Stromal cell of bone marrow (primary cell): Measurements from ENCODE around the gene OR51T1.
"Not testable (repeated sequence)": the region's sequence is repeated elsewhere in the genome, so short reads cannot be mapped to it uniquely, and the experiment has no call there.

Experiments
- DNase-seq: peaks from one replicate; pipeline ENCODE4 v3.0.0-alpha.2; 2012; ENCODE audit warnings: low read depth

OR51T1 gene, protein sequence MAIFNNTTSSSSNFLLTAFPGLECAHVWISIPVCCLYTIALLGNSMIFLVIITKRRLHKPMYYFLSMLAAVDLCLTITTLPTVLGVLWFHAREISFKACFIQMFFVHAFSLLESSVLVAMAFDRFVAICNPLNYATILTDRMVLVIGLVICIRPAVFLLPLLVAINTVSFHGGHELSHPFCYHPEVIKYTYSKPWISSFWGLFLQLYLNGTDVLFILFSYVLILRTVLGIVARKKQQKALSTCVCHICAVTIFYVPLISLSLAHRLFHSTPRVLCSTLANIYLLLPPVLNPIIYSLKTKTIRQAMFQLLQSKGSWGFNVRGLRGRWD

DNA sequence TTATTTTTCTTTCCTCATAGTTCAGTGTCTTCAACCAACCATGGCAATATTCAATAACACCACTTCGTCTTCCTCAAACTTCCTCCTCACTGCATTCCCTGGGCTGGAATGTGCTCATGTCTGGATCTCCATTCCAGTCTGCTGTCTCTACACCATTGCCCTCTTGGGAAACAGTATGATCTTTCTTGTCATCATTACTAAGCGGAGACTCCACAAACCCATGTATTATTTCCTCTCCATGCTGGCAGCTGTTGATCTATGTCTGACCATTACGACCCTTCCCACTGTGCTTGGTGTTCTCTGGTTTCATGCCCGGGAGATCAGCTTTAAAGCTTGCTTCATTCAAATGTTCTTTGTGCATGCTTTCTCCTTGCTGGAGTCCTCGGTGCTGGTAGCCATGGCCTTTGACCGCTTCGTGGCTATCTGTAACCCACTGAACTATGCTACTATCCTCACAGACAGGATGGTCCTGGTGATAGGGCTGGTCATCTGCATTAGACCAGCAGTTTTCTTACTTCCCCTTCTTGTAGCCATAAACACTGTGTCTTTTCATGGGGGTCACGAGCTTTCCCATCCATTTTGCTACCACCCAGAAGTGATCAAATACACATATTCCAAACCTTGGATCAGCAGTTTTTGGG, at the start of gene OR51T1:
TSS of gene OR51T1 (plus strand) at position 41 of the 641 bp plus-strand sequence. CDS start at position 41, 0 bp downstream.
- peak; percentile 23 for DNase-seq

DNA sequence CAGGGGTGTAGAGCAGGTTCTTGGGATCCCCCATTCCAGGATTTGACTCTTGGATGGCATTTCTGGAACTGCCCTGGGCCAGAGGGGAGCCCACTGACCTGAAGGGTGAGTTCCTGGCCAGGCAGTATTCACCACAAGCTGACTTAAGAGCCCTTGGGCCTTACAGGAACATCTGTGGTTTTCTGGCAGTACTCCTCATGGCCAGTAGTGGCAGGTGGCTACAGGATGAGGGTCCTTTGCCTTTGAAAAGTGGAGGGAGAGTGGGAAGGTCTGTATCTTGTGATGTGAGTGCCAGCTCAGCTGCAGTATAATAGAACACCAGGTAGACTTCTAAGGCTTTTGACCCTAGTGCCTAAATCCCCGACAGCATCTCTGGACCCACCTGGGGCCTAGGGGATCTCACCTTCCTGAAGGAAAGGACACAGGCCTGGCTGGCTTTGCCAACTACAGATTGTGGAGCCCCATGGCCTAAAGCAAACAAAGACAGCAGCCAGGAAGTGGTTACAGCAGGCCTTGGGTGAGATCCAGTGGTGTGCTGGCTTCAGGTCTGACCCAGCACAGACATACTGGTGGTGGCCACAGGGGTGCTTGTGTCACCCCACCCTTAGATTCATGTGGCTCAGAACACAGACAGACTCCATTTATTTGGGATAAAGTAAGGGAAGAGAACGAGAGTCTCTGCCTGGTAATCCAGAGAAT, 41.7 kb upstream of the OR51T1 start:
- DNase-seq, result no peak

DNA sequence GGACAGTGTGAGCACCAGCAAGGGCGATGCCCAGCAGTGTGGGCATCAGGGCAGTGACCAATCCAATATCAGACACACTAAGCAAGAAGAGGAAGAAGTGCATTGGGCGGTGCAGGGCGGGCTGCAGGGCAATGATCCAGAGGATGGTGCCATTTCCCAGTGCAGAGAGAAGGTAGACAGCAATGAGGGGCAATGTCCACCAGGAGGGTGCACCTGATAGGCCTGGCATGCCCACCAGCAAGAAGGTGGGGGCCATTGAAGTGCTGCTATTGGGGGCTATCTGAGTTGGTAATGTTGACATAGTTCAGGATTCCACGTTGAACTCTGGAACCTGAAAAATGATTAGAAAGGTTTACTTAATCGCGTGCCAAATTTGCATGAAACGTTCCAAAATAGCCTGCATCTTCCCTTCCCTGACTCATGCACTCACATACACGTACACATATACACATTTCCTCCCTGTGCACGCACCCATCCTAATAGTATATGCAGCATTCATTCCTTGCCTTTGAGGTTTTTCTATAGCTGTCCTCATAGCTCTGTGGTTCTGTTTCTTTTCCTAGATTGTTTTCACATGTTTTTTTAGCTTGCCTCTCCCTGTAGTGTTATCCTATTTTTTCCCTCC, 32.7 kb upstream of the OR51T1 start, which contains the start of gene OR51S1:
TSS of gene OR51S1 (minus strand) at position 301 of the 625 bp plus-strand sequence. CDS start at position 301, 0 bp downstream.
- DNase-seq, result no peak

DNA sequence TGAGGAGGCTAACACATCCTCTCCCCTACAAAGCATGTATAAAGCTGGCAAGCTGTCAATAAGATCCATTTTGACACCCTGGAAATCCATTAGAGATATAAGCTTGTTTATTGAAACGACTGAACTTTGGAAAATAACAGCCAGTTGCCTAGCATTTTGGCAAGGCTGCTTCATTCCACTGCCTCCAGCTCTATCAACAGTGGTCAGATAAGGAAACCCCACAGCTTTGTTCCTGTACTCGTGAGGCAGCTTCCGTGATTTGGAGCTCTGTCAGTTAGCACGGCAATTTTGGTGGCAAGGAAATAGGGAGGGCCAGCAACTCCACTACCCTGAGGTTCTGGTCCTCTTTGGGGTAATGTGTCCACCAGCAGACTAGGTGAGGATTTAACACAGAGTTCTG, 30.7 kb upstream of the OR51T1 start:
- DNase-seq, result no peak

DNA sequence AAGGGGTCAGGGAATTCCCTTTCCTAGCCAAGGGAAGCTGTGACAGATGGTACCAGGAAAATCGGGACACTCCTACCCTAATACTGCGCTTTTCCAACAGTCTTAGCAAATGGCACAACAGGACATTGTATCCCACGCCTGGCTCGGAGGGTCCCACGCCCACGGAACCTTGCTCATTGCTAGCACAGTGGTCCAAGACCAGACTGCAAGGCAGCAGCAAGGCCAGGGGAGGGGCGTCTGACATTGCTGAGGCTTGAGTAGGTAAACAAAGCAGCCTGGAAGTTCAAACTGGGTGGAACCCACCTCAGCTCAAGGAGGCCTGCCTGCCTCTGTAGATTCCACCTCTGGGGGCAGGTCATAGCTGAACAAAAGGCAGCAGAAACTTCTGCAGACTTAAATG, 27.4 kb upstream of the OR51T1 start:
- not testable (repeated sequence) for DNase-seq

DNA sequence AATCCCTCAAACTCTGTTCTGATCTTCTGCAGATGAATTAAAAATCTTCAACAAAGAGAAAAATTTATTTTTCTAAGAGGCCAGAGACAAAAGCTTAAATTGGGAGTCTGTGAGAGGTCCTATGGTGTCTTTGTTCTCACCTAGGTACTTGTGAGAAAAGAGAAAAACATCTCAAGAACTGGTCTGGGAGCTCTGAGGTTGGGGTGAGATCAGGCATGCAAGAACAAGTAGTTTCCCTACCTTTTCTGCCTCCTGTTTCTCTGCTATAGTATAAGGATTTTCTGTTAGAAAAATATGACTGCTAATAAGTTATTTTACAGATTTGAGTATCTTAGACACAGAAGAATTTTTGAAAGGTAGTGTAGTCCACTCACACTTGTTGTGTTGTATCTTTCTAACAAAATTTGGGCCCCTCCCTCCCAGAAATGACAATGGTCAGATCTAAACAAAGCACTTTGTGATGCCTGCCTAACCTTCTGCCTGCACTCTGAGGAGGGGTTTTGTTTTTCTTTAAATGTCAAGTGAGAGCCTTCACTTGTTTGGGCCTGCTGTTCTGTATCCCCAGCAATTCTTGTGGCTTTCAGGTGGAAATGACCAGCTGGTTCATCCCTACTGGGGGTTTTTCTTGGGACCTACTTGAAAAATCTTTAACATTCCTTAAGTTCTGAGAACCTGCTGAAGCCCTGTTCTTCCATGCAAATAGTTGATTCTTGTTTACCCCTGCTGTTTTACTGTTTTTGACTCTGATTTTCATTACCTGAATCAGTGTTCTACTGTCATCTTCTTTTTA, 19.1 kb upstream of the OR51T1 start:
- no peak for DNase-seq

DNA sequence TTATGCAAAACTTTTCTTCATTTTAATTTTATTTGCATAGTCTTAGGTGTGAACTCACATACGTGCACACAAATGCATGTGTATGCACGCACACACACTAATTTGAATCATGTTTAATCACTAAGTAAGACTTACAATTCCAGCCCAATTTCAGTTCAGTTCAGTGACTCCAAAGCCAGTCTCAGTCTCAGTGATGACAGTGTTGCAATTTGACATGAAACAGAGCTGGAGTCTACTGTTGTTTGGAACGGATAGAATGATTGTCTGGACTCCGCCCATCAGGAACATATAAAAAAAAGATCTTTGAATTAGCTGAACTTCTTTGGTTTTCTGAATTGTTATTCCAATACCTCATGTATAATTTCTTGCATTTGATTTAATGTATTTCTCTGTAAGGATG, 17.8 kb upstream of the OR51T1 start:
- no peak for DNase-seq

DNA sequence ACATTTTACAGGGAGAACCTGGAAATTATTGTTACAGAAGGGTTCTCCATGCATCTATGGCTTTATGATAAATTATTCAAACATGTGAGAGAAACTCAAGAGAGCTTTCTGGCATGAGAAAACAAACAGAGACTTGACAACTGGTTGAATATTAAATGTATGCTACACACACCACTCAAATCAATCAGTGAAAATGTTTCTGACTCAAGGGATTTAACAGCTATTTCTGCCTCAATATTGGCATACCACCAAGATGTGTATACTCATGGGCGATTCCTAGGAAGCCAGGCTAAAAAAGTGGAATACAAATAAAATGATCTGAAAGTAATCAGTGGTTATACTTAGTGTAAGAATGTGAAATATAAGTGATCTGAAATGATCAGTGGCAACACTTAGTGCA, 15.8 kb upstream of the OR51T1 start:
- DNase-seq, result no peak

DNA sequence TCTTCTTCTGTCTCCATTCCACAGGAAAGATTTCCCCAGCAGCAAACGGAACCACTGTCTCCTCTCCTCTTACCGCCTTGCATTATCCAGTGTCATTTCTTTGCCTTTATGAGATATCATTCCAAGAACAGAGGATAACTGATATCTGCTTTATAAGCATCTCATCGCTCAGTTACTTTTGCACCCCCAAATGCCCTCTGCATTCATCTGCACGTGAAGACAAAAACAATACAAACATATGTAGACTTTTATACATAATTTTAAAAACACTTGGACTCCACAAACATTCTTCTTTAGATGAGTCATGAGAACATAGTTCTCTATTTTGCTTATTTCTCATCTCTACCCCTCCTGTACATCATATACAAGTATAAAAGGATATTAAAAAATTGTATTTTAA, 512 bp upstream of the OR51T1 start:
- DNase-seq, result no peak

DNA sequence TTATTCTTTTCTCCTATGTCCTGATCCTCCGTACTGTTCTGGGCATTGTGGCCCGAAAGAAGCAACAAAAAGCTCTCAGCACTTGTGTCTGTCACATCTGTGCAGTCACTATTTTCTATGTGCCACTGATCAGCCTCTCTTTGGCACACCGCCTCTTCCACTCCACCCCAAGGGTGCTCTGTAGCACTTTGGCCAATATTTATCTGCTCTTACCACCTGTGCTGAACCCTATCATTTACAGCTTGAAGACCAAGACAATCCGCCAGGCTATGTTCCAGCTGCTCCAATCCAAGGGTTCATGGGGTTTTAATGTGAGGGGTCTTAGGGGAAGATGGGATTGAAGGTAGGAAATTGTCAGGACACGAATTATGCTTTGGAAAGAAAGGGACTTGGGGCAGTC, 843 bp downstream of the OR51T1 start:
- DNase-seq, result no peak

DNA sequence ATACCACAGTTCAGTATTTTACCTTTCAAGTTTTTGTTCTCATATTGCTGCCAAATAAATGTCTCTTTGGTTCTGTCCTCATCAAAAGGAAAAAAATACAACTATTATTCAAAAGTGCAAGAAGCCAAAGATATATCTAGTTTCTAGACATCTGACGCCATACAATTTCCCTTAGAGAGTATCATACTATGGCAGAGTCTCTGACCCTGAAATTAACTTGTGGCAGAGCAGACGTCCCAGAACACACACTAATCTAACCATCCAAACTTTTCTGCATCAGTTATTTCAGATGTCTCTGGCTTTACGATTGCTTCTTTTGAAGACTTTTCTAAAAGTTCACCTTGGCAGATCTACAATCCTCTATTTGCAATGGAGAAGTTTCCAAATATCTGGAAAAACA, 2.7 kb downstream of the OR51T1 start:
- DNase-seq, result no peak

DNA sequence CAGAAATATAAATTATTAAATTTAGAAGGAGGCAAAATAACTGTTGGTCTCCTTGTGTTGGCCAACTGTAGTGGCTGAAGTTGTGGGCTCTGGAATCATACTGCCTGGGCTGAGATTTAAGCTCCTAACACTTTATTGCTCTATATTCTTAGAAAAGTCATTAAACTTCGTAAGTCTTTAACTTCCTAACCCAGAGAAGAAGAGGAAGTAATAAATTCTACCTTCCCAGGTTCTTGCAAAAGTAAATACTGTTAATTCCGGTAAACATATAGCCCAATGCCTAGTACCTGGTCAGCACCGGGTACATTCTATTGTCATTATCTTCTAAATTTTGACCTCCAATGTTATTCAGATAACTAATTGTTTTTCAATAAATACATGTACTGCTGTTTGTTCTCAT, 4.5 kb downstream of the OR51T1 start:
- no peak for DNase-seq

DNA sequence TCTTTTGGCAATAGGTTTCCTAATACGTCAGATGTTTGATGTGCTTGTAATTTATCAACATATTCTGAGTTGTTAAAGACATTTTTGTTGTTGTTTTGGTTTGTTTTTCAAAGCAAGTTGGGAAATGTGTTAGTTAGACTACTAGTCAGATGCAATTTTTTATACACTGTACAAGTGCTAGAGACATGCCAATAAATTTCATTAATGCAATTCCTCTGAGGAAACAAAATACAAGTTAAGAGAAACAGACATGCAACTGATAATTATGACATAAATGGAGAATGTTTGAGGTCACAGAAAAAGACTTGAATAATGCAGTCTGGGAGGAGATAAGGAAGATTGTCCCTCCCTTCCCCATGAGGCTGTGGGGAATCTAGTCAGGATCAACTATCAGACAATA, 5.9 kb downstream of the OR51T1 start:
- no peak for DNase-seq

DNA sequence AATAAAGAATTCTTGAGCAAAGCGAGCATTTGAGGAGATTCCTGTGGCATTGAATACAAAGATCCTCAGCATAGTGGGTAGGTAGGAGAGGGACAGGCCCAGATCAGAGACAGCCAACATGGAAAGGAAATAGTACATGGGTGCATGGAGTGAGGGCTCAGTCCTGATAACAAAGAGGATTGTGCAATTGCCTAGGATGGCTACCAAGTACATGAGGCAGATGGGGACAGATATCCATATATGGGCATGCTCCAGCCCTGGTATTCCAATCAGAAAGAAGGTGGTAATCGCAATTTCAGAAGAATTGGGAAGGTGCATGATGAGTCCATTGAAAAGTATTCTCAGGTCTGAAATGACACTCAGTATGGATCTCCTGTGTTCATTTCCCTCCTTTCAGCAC, 8.6 kb downstream of the OR51T1 start:
- no peak for DNase-seq

DNA sequence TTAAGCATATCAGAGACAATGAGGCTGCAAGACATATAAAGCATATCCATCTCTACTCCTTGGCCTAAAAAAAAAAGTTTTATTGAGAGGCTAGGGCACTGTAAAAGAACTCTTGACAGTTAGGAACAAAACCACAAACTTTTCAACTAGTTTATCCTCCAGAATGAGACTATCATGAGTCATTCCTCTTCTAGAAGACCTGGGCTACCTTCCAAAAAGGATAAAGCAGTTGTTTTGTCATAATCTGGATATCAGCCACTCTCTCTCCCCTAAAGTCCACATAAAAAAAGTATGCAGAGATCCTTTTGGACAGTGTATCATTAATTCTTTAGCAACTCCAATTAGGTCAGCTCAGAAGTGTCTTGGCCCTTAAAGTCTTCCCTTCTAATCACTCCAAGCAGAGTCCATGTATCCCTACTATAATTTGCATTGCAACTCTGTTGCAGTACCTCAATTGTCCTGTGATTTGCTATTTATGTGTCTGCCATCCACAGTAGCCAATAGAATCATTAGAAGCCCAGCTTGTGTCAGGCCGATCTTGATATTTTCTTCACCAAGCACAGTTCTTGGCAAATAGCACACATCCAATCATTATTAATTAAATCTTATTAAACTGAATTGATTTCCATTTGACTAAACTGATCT, 10.4 kb downstream of the OR51T1 start:
- DNase-seq, result peak; percentile 89

DNA sequence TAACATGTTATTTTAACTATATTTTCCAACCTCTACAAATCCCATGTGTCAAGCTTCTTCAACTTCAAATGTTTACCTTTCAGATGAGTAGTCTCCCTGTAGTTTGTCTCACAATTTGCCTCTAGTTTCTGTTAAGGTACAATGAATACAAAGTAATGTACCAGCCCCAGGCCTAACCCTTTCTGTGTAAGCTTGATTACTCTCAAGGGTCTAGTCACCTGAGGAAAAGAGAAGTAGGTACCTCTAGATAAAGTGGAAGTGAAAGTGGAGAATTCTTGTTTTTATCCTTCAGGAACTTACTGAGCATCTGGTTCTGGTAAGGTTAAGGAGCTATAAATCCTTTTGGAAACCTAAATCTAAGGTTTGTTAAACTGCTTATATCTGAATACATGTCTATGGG, 21.8 kb downstream of the OR51T1 start, which contains the start of gene OR51A7:
TSS of gene OR51A7 (plus strand) at position 300 of the 400 bp plus-strand sequence. CDS start 3,587 bp downstream, outside the sequence.
- DNase-seq, result no peak

DNA sequence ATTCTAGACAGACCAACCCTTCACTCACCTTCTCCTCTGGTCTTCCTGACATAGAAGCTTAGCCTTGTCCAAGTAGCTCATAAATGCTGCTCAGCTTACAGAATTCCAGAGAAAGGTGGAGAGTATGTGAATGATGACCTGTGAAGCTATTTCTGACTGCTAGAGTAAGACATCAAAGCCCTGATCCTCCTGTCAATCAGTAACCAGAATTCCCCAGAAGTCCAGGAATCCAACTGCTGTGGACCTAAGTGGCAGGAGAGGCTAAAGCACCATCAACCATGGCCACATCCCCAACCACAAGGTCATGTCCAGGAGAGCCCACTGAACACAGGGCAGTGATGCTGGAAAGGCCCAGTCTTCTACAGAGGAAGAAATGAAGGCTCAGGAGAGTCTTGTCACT, 34.9 kb downstream of the OR51T1 start:
- no peak for DNase-seq

DNA sequence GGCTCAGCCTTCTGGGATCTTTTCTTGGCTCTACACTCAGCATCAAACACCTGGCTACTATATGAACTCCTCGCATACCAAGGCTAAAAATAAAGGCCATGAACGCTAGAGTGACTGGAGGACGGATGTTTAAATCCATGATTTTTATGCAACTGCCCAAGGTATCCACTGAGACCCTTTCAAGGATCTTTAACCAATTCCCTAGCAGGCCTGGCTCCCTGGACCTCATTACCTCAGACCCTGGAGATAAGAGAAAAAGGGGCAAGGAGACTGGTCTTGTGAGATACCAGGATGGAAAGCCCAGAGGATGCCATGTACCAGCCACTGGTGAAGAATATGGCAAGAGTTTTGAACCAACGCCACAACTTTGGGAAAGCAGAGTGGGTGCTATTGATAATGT, 37.5 kb downstream of the OR51T1 start, which contains the start of gene OR51G2:
TSS of gene OR51G2 (minus strand) at position 101 of the 400 bp plus-strand sequence. CDS start 3,687 bp downstream, outside the sequence.
- no peak for DNase-seq

DNA sequence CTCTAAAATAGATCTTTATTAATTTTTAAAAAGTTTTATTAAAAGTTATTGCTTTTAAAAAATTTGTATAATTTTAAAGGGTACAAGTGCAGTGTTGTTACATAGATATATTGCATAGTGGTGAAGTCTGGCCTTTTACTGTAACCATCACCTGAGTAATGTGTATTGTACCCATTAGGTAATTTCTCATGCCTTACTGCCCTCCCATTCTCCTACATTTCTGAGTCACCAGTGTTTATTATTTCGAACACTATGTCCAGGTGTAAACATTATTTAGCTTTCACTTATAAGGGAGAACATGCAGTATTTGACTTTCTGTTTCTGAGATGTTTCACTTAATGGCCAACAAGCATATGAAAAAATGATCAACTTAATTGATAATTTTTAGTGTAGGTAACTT, 40.1 kb downstream of the OR51T1 start:
- DNase-seq, result no peak

DNA sequence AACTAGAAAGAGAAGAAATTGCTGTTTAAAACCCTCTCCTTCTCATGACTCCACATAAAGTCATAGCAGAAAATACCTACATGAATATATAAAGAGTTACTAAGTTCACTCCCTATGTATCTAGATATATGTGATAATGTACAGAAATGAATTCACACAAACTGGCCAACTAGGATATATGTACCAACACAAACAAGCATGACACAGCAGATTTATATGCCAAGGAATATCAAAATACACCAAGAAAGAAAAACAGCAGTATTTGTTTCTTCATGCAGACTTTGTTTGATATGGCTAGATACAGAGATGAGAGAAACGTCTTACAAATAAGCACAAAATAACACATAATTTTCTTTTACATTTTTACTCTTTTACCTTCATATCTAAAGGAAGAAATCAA, 40.6 kb downstream of the OR51T1 start:
- no peak for DNase-seq

DNA sequence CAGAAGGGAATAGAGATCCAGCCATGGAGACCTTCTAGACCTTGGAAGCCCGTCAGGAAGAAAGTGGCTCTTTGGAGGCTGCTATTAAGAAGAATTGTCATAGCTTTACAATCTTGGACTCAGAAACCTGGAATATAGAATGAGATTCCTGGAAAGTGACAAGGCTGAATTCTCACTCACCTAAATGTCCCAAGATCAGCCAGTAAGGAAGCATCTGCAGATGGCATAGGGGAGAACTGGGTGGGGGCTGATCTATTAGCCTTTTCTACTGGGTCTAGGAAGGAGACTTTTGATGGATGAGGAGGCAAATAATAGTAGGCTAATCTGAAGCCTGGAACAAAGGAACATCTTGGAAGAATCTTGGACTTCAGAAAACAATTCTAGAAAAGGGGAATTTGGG, 42.5 kb downstream of the OR51T1 start, which contains the start of gene OR51G1:
TSS of gene OR51G1 (minus strand) at position 101 of the 400 bp plus-strand sequence. CDS start at position 101, 0 bp downstream.
- no peak for DNase-seq
